NCI-H526 (cell line): Measurements from ENCODE around the gene DNAJC18.
"Not testable (repeated sequence)": the region's sequence is repeated elsewhere in the genome, so short reads cannot be mapped to it uniquely, and the experiment has no call there.

ENCODE experiments used
- DNase-seq, 2 experiments: peaks; one replicate each; lab custom pipeline; 2025; lab: John Stamatoyannopoulos, UW

Gene DNAJC18

GRCh38 chr5:139439013-139439903 is at the start of gene DNAJC18:
DNAJC18 (minus strand) TSS chr5:139439525; CDS start chr5:139439445, 80 bp downstream.
- DNase-seq: peak; percentile 91 to 98

DNA sequence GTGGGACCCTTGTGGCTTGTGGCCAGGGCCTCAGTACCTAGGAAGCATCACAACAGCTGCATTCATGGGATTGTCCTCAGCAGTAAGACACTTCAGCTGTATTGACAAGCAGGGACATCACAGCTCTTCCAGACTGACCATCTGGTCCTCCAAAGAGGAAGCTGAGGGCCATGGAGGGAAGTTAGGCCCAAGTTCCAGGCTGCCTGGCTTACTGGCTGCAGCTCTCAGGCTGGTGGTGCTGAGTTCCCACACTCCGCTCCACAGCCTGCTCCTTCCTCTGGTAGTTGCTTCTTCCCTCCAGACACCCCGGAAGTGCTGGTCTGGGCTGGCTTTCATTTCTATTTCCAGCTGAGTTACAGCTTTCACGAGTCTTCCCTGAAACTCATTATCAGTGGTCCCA is 48.9 kb upstream of the DNAJC18 start:
- DNase-seq: no peak

DNA sequence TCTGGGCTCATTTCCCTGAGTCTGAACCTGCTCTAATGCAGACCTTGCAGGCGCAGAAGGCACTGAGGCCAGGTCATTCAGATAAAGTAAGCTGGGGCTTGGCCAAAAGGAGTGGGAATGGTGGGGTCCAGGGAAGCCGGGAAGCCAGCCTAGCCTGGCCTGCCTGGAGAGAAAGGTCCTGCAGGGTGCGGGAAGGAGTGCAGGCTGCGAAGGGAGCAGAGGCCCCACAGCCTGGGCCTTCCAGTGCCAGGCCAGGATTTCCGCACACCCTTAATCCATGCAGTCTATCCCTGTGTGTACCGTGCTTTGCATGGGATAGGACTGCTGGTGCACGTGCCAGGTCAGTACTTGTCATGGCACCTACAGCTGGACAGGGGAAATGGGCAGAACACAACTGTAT is 46.9 kb upstream of the DNAJC18 start:
- peak; percentile 2 to 24 for DNase-seq

DNA sequence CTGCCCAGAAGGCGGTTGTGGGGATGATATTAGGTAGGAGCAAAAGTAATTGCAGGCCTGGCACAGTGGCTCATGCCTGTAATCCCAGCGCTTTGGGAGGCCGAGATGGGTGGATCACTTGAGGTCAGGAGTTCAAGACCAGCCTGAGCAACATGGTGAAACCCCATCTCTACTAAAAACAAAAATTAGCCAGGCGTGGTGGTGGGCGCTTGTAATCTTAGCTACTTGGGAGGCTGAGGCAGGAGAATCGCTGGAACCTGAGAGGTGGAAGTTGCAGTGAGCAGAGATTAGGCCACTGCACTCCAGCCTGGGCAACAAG is 43.5 kb upstream of the DNAJC18 start:
- not testable (repeated sequence) for DNase-seq

- peak; percentile 56 to 73 for DNase-seq
Measured at GRCh38 chr5:139482050-139482889, 42.9 kb upstream of the DNAJC18 start, which contains the start of gene STING1. STING1 (minus strand) TSS chr5:139482758; CDS start chr5:139481704, 1,054 bp downstream.

DNA sequence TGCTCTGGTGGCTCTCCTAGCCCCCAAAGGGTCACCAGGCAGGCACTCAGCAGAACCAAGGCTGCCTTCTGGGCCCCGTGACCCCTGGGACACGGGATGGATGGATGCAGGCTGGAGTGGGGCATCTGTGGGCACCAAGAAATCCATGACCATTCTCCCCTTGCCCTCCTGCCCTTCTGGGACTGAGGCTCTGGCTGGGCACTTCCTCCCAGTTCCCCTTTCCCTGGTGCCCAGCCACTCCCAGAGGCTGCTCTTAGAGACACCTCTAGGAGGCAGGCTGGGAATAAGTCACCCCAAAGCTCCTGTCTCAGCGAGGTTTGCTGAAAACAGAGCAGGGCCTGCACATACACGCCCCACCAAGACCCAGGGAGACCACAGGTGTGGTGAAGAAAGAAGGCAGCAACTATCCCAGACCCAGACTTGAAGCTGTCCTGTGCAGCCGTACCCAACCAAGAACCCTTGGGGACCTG is 42.3 kb upstream of the DNAJC18 start:
- peak; percentile 12 to 37 for DNase-seq

DNA sequence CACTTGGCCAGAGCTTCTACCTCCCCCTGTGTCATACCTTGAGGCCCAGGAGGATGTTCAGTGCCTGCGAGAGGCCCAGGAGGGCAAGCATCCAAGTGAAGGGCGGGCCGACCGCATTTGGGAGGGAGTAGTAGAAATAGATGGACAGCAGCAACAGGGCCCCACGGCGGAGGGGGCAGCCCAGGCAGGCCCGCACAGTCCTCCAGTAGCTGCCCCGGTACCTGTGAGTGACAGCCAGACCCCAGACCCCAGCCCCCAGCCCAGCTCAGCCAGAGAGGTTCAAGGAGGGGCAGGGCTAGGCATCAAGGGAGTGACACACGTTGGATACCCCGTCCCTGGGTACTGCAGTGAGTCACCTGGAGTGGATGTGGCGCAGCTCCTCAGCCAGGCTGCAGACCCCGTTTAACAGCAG is 41.8 kb upstream of the DNAJC18 start:
- no peak for DNase-seq

- DNase-seq: not testable (repeated sequence)
Measured at GRCh38 chr5:139479729-139480128, 40.4 kb upstream of the DNAJC18 start.

GRCh38 chr5:139478657-139479423 is 39.5 kb upstream of the DNAJC18 start:
- not testable (repeated sequence) for DNase-seq

DNA sequence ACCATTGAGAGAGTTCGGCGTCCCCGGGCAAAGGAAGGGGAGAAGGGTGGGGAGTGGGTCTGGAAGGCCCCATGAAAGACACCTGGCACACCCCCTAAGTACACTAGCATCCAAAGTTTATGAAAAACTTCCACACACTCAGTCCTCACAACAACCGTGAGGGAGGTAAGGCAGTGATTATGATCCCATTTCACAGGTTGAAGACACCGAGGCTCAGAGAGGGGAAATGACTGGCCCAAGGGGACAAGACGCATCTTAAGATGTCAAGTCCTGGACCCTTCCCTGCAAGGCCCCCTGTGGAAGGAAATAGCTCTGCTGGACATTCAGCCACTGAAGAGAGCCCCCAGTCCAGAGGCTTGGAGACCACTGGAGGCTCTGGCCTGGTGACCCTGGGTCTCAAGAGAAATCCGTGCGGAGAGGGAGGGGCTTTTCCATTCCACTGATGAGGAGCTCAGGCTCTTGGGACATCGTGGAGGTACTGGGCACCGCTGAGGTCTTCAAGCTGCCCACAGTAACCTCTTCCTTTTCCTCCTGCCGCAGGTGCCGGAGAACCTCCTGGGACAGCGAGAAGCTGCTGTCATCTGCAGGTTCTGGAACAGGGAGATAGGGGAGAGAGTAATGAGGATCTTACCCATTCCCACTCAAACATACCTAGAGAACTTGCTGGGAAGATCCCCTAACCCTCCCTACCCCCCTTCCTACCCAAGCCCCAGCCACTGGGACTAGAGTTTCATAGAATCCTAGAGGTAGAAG is 36.7 kb upstream of the DNAJC18 start:
- no peak for DNase-seq

GRCh38 chr5:139474890-139475791 is 35.8 kb upstream of the DNAJC18 start:
- peak; percentile 16 to 46 for DNase-seq

- DNase-seq: no peak
Measured at GRCh38 chr5:139473565-139473964, 34.2 kb upstream of the DNAJC18 start.

DNA sequence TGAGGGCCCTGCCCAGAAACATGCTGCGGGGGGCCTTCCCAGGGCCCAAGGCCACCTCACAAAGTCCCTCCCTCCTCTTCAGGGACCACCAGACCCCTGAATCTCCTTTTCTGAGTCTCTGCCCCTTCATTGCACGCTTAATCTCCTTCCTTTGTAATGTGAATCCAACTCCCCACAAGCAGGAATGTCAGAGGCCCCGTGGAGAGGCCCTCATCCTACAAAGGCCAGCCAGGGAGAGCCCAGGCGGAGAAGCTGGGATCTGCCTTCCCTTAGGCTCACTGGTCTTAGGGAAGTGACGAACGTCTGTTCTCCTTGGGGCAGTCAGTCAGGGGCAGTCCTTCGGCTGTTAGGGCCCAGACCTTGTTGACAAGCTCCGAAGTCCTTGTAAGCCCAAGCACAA is 33.8 kb upstream of the DNAJC18 start:
- no peak for DNase-seq

- DNase-seq: no peak
Measured at GRCh38 chr5:139472386-139473030, 33.2 kb upstream of the DNAJC18 start.

DNA sequence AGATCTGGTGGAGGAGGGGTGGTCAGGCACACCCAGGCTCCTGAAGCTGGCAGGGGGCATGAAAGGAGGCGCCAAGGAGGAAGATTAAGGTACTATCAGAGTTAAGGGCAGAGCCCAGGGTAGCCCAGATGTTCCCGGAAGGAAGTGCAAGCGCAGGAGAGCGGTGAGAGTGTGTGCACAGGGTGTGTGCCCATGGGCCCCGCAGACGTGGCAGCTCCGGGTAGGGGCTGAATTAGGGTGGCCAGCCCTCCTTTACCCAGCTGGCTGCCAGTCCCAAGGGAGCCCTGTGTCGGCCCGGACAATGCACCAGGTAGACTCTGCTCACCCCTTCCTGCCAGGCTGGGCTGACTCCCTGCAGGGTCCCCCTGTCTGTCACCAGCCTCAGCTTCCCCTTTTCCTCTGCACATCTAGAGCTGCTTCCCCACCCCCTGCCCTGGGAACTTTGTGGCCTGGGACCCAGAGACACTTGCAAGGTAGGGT is 31.5 kb upstream of the DNAJC18 start, which contains the start of gene SMIM33:
TSS of gene SMIM33 (plus strand) at position 184 of the 480 bp plus-strand sequence. CDS start at position 302, 118 bp downstream.
- no peak for DNase-seq

DNA sequence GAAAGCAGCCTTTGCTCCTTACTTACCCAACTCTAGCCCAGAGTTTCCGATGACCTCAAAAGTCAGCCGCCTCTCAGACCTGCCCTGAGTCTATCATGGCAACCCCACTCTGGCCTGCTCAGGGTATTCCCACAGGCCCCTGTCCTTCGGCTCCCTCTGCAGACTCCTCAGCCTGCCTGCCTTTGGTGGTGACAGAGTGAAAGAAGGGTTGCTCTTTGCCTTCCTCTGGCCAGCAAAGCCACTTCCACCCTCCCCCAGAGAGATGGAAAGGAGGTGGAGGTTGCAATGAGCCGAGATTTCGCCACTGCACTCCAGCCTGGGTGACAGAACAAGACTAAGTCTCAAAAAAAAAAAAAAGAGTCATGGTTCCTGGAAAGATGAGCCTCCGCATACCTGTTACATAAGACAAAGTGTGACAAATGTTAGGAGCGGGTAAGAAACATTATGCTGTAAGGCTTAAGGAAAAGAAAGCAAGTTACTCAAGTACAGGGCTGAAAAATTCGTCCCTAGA is 29.2 kb upstream of the DNAJC18 start:
- DNase-seq: no peak

- DNase-seq: no peak
Measured at GRCh38 chr5:139462586-139463276, 23.4 kb upstream of the DNAJC18 start, which contains the start of gene ECSCR. ECSCR (minus strand) TSS chr5:139462743; CDS start chr5:139462670, 73 bp downstream.

DNA sequence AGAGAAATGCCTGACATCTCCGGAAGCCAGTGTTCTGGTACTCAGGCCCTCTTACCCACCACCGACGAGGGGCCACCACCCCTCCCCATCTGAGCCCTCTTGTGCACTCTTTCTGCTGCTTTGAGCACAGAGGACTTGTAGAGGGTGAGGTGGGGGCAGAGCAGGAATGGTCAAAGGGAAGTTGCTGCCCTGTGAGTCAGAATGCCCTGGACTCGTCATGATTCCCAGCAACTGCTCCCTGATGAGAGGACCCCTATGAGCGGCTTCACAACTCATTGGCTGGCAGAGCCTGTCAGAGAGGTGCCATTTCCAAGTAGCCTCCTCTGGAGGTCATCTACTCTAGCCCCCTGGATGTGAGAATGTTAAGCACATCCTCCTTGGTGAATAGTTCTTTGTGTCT is 22.4 kb upstream of the DNAJC18 start:
- DNase-seq: no peak
